NB4 (cell line): Measurements from ENCODE around the gene NOC3L.

ENCODE experiments used
- DNase-seq: peaks from one replicate; pipeline ENCODE4 v3.0.0; 2010; ENCODE audit warnings: low read depth
- H3K4me3 ChIP-seq: one replicate; pipeline ENCODE4 v1.5.1; 2011; ENCODE audit warnings: mild to moderate bottlenecking, low read depth, low read length, moderate library complexity
- MYC ChIP-seq: IDR thresholded peaks from 2 replicates; pipeline ENCODE4 v1.6.1; 2011; ENCODE audit warnings: low read depth, low read length
- POLR2A ChIP-seq: IDR thresholded peaks from 2 replicates; pipeline ENCODE4 v1.6.1; 2011; ENCODE audit warnings: mild to moderate bottlenecking; ENCODE audit not compliant: insufficient read length; ENCODE audit errors: extremely low read depth
- TF ChIP-seq, protein P1 (sequence below): IDR thresholded peaks from one replicate; pipeline ENCODE4 v1.5.1; 2012; ENCODE audit warnings: low read depth, low read length
- TF ChIP-seq, protein P2 (sequence below): IDR thresholded peaks from 2 replicates; pipeline ENCODE4 v1.6.1; 2011; ENCODE audit warnings: low read depth, low read length

Gene NOC3L

DNA sequence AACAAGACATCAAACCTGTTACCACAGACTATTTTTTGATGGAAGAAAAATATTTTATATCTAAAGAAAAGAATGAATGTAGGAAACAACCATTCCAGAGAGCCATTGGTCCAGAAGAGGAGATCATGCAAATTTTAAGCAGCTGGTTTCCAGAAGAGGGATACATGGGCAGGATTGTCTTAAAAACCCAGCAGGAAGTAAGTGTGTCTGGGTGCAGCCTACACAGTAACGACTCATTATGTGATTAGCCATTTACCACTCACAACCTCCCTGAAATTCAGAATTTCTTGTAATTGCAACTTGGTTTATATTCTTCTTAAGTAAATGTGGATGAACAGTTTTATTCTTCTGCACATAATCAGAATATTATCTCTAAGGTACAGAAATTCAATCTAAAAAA lies 46.2 kb downstream of the NOC3L start:
- no peak for DNase-seq
- TF ChIP-seq MYC: no peak
- TF ChIP-seq, protein P1, sequence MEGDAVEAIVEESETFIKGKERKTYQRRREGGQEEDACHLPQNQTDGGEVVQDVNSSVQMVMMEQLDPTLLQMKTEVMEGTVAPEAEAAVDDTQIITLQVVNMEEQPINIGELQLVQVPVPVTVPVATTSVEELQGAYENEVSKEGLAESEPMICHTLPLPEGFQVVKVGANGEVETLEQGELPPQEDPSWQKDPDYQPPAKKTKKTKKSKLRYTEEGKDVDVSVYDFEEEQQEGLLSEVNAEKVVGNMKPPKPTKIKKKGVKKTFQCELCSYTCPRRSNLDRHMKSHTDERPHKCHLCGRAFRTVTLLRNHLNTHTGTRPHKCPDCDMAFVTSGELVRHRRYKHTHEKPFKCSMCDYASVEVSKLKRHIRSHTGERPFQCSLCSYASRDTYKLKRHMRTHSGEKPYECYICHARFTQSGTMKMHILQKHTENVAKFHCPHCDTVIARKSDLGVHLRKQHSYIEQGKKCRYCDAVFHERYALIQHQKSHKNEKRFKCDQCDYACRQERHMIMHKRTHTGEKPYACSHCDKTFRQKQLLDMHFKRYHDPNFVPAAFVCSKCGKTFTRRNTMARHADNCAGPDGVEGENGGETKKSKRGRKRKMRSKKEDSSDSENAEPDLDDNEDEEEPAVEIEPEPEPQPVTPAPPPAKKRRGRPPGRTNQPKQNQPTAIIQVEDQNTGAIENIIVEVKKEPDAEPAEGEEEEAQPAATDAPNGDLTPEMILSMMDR: no peak
- TF ChIP-seq, protein P2, sequence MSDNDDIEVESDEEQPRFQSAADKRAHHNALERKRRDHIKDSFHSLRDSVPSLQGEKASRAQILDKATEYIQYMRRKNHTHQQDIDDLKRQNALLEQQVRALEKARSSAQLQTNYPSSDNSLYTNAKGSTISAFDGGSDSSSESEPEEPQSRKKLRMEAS: no peak
- H3K4me3 ChIP-seq: no peak overlapping the region

DNA sequence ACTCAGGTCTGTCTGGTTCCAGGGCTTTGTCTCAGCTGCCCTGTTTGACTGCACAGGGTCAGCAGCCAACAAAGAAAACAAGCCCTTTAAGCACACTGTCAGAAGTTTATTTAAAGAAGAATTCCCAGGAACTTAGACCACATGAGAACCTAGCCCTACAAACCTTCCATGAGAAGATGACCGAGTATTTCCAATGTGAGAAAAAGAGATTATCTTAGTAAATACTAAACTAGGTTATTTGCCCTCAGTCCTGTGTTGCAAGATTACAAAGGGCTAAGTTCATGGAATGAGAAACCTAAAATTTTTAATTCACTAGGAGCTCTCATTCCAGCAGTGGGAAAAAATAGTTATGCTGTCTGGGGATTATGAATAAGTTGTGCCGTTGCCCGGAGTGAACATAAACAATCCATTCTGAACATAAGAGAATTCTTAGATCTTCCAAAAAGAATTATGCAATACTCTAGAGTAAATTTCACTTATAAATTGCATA lies 46.7 kb downstream of the NOC3L start:
- TF ChIP-seq MYC (no peak), POLR2A (no peak)
- TF ChIP-seq, protein P2: no peak
- TF ChIP-seq, protein P1: no peak
- no peak for DNase-seq
- H3K4me3 ChIP-seq: no peak overlapping the region

DNA sequence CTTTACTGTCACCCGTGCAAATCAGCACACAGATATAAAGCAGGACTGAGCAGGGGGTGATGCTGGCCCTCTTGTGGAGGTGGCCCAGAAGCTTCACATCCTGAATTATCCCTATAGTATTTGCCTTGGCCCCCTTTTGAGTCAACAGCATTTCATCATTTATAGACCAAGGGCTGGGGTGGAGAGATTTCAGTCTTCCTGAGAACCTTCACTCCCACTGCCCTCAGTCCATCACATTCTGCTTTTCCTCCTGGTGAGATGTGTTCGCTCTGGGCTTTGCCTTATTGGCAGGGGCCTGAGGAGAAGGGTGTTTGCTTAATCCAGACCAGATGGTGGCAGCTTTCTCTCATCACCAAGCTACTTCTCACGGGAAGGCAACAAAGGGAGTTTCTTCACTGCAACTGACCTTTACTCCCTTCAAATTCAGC lies 47.7 kb downstream of the NOC3L start:
- no peak for DNase-seq
- TF ChIP-seq, protein P2: no peak
- no peak for TF ChIP-seq MYC
- TF ChIP-seq POLR2A: no peak
- TF ChIP-seq, protein P1: no peak
- H3K4me3 ChIP-seq: no peak overlapping the region

DNA sequence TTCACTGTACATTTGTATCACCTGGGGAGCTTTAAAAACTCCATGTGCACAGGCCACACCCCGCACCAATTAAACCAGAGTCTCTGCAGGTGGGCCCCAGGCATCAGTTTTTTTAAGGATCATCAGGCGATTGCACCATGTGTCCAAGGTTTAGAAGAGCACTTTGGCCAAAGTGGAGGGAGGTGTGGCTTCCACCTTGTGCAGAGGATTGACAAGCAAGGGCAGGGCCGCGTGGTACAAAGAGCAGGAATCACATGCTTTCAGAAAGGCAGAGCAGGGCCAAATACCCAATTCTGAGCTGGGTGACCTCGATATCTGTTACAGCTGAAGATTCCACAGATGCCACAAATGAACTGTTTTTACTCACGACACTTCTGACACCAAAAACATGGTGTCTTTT lies 52.4 kb downstream of the NOC3L start:
- no peak for TF ChIP-seq MYC
- TF ChIP-seq POLR2A: no peak
- TF ChIP-seq, protein P2: no peak
- TF ChIP-seq, protein P1: no peak
- no peak for DNase-seq
- no peak overlapping the region for H3K4me3 ChIP-seq

DNA sequence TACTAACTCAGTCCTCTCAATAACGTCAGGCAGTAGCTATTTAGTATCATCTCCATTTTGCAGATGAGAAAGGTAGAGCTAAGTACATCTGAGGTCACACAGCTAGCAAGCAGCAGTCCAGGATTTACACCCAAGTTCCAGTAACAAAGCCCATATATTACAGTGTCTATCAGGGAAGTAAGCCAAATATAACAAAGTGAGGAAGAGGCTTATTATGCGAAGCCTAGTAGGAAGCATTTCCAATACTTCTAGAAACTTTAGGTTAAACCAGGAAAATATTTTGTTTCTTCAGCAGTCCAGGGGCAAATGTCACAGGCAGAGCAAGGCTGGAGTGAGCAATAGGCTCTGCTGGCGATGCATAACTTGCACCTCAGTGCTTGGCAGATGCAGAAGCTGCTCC lies 53.9 kb downstream of the NOC3L start:
- TF ChIP-seq, protein P1: no peak
- TF ChIP-seq POLR2A: no peak
- no peak for TF ChIP-seq MYC
- TF ChIP-seq, protein P2: no peak
- no peak for DNase-seq
- H3K4me3 ChIP-seq: no peak overlapping the region

DNA sequence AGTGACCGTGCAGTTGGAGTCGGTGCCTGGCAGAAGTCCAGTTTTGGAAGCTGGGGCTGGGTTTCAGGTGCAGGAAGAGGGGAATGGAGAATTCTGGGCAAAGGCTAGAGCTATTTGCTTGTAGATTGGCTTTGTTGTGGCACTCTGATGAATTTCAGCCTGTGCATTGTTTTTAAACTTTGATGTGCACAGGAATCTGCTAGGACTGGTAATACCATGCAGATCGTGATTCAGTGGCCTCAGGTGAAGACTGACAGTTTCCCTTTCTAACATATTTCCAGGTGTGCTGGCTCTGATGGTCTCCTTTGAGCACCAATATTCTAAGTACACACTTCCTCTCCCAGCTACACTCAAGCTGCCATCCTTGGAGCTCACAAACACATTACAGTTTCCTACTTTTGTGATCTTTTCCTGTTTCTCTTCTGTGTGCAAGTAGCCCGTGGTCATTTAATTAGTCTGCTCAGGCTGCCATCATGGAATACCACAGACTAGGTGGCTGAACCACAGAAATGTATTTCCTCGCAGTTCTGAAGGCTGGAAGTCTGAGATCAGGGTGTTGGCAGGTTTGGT lies 55.6 kb downstream of the NOC3L start:
- TF ChIP-seq, protein P2: no peak
- H3K4me3 ChIP-seq: no peak overlapping the region
- DNase-seq: no peak
